Measurements from ENCODE around the gene EMC8.
A peak's percentile ranks its signal among the peaks of the same experiment; 100 is the strongest.

Gene EMC8

DNA sequence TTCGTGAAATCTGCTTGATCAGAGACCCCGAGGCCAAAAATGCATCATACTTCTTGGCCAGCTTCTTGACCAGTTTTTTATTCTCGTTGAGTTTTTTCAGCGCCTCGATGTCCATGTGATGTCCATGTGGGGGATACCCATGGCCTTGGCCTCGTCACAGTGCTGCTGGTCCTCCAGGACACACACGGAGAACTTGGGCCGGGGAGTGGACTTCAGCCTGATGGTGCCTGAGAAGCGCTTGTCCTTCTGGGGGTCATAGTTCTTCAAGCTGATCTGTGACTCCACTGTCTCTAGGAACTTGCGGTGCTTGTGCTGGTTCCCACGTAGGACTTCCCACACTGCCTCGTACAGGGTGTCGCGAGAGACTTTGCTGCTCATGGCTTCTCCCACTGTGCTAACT is 16.8 kb upstream of the EMC8 start:
- no CpG with 5 or more reads among the region's 14 CpGs for WGBS (ENCODE audit: extremely low coverage, insufficient coverage, low lambda C conversion rate)
- Histone ChIP-seq H3K27ac (ENCODE audit: low read depth, low read length) (no peak overlapping the region), H3K27me3 (ENCODE audit: insufficient read depth, low read length, poor library complexity) (no peaks in the 10 kb centered on the region)

GRCh38 chr16:85812811-85813700 is 13.7 kb upstream of the EMC8 start:
- H3K9ac ChIP-seq (ENCODE audit: low read length), result no peak overlapping the region
- no peak overlapping the region for H3K56ac ChIP-seq (ENCODE audit: low read length)
- no peaks in the 10 kb centered on the region for H3K27me3 ChIP-seq (ENCODE audit: insufficient read depth, low read length, poor library complexity)
- no peak overlapping the region for H3K4me3 ChIP-seq (ENCODE audit: low read length)
- no peak overlapping the region for H2BK15ac ChIP-seq (replicated peaks; ENCODE audit: low read depth)
- H3K4me1 ChIP-seq (ENCODE audit: control insufficient read depth, low read depth, low read length), result no peaks in the 10 kb centered on the region
- WGBS (ENCODE audit: extremely low coverage, insufficient coverage, low lambda C conversion rate), result no CpG with 5 or more reads among the region's 20 CpGs
- H3K36me3 ChIP-seq (ENCODE audit: control insufficient read depth, insufficient read depth, low read length), result no peaks in the 10 kb centered on the region
- H2AK5ac ChIP-seq (ENCODE audit: low read length), result no peak overlapping the region
- no peak overlapping the region for H3K27ac ChIP-seq (ENCODE audit: low read depth, low read length)
- no peak overlapping the region for H3K4ac ChIP-seq (ENCODE audit: low read depth, low read length)
- no peaks in the 10 kb centered on the region for H3K79me1 ChIP-seq (ENCODE audit: low read length)
- no peak overlapping the region for H3K18ac ChIP-seq (ENCODE audit: low read length)
- no peak overlapping the region for H4K5ac ChIP-seq (ENCODE audit: low read length)
- no peak overlapping the region for H3K23ac ChIP-seq (ENCODE audit: low read length)
- H3K79me2 ChIP-seq (ENCODE audit: control insufficient read depth, insufficient read depth, low read length), result no peaks in the 10 kb centered on the region
- H2BK5ac ChIP-seq (ENCODE audit: low read length), result no peak overlapping the region
- no peak overlapping the region for H4K8ac ChIP-seq (ENCODE audit: low read depth, low read length)
- no peak overlapping the region for H2BK120ac ChIP-seq (ENCODE audit: low read depth, low read length)
- DNase-seq, result no peak
- no peak overlapping the region for H3K4me2 ChIP-seq (ENCODE audit: low read length)

More for the DNA sequence above, 16.8 kb upstream of the EMC8 start:
- Histone ChIP-seq H3K79me2 (ENCODE audit: control insufficient read depth, insufficient read depth, low read length) (no peaks in the 10 kb centered on the region), H3K18ac (ENCODE audit: low read length) (no peak overlapping the region), H2BK120ac (ENCODE audit: low read depth, low read length) (no peak overlapping the region), H3K79me1 (ENCODE audit: low read length) (no peaks in the 10 kb centered on the region), H3K4me3 (ENCODE audit: low read length) (no peak overlapping the region), H3K56ac (ENCODE audit: low read length) (no peak overlapping the region), H2AK5ac (ENCODE audit: low read length) (no peak overlapping the region), H3K9ac (ENCODE audit: low read length) (no peak overlapping the region), H3K36me3 (ENCODE audit: control insufficient read depth, insufficient read depth, low read length) (no peaks in the 10 kb centered on the region), H3K4me1 (ENCODE audit: control insufficient read depth, low read depth, low read length) (no peaks in the 10 kb centered on the region), H2BK15ac (replicated peaks; ENCODE audit: low read depth) (no peak overlapping the region), H2BK5ac (ENCODE audit: low read length) (no peak overlapping the region), H3K23ac (ENCODE audit: low read length) (no peak overlapping the region), H4K8ac (ENCODE audit: low read depth, low read length) (no peak overlapping the region), H3K4me2 (ENCODE audit: low read length) (no peak overlapping the region), H3K4ac (ENCODE audit: low read depth, low read length) (no peak overlapping the region), H4K5ac (ENCODE audit: low read length) (no peak overlapping the region)
- no peak for DNase-seq

- H3K79me2 ChIP-seq (ENCODE audit: control insufficient read depth, insufficient read depth, low read length), result no peaks in the 10 kb centered on the region
- H4K5ac ChIP-seq (ENCODE audit: low read length), result no peak overlapping the region
- H3K4ac ChIP-seq (ENCODE audit: low read depth, low read length), result no peak overlapping the region
- H2BK5ac ChIP-seq (ENCODE audit: low read length), result no peak overlapping the region
- H2AK5ac ChIP-seq (ENCODE audit: low read length), result no peak overlapping the region
- no peaks in the 10 kb centered on the region for H3K4me1 ChIP-seq (ENCODE audit: control insufficient read depth, low read depth, low read length)
- H3K9ac ChIP-seq (ENCODE audit: low read length), result no peak overlapping the region
- H3K27me3 ChIP-seq (ENCODE audit: insufficient read depth, low read length, poor library complexity), result no peaks in the 10 kb centered on the region
- WGBS (ENCODE audit: extremely low coverage, insufficient coverage, low lambda C conversion rate), result no CpG with 5 or more reads among the region's 37 CpGs
- H3K4me2 ChIP-seq (ENCODE audit: low read length), result peak overlapping the region; percentile 13
- H3K4me3 ChIP-seq (ENCODE audit: low read length), result no peak overlapping the region
- no peak overlapping the region for H2BK15ac ChIP-seq (replicated peaks; ENCODE audit: low read depth)
- no peaks in the 10 kb centered on the region for H3K79me1 ChIP-seq (ENCODE audit: low read length)
- no peak overlapping the region for H3K23ac ChIP-seq (ENCODE audit: low read length)
- H2BK120ac ChIP-seq (ENCODE audit: low read depth, low read length), result no peak overlapping the region
- no peak overlapping the region for H3K18ac ChIP-seq (ENCODE audit: low read length)
- no peak overlapping the region for H3K27ac ChIP-seq (ENCODE audit: low read depth, low read length)
- DNase-seq, result no peak
- H4K8ac ChIP-seq (ENCODE audit: low read depth, low read length), result no peak overlapping the region
- no peaks in the 10 kb centered on the region for H3K36me3 ChIP-seq (ENCODE audit: control insufficient read depth, insufficient read depth, low read length)
- peak overlapping the region; percentile 3 for H3K56ac ChIP-seq (ENCODE audit: low read length)
Observed at GRCh38 chr16:85812031-85812807, 12.9 kb upstream of the EMC8 start.

GRCh38 chr16:85810742-85811115 is 11.4 kb upstream of the EMC8 start:
- Histone ChIP-seq H3K9ac (ENCODE audit: low read length) (no peak overlapping the region), H4K5ac (ENCODE audit: low read length) (no peak overlapping the region), H3K27ac (ENCODE audit: low read depth, low read length) (no peak overlapping the region), H2BK120ac (ENCODE audit: low read depth, low read length) (no peak overlapping the region), H3K18ac (ENCODE audit: low read length) (no peak overlapping the region), H3K27me3 (ENCODE audit: insufficient read depth, low read length, poor library complexity) (no peaks in the 10 kb centered on the region), H3K56ac (ENCODE audit: low read length) (no peak overlapping the region), H3K4me3 (ENCODE audit: low read length) (no peak overlapping the region), H4K8ac (ENCODE audit: low read depth, low read length) (no peak overlapping the region), H3K23ac (ENCODE audit: low read length) (no peak overlapping the region), H2BK5ac (ENCODE audit: low read length) (no peak overlapping the region), H3K4me1 (ENCODE audit: control insufficient read depth, low read depth, low read length) (no peaks in the 10 kb centered on the region), H3K79me2 (ENCODE audit: control insufficient read depth, insufficient read depth, low read length) (no peaks in the 10 kb centered on the region), H3K79me1 (ENCODE audit: low read length) (no peaks in the 10 kb centered on the region), H3K4me2 (ENCODE audit: low read length) (no peak overlapping the region), H3K4ac (ENCODE audit: low read depth, low read length) (no peak overlapping the region), H2AK5ac (ENCODE audit: low read length) (no peak overlapping the region), H3K36me3 (ENCODE audit: control insufficient read depth, insufficient read depth, low read length) (peaks cover 3% of the 10 kb centered on the region), H2BK15ac (replicated peaks; ENCODE audit: low read depth) (no peak overlapping the region)
- WGBS (ENCODE audit: extremely low coverage, insufficient coverage, low lambda C conversion rate), result no CpG with 5 or more reads among the region's 7 CpGs
- no peak for DNase-seq

DNA sequence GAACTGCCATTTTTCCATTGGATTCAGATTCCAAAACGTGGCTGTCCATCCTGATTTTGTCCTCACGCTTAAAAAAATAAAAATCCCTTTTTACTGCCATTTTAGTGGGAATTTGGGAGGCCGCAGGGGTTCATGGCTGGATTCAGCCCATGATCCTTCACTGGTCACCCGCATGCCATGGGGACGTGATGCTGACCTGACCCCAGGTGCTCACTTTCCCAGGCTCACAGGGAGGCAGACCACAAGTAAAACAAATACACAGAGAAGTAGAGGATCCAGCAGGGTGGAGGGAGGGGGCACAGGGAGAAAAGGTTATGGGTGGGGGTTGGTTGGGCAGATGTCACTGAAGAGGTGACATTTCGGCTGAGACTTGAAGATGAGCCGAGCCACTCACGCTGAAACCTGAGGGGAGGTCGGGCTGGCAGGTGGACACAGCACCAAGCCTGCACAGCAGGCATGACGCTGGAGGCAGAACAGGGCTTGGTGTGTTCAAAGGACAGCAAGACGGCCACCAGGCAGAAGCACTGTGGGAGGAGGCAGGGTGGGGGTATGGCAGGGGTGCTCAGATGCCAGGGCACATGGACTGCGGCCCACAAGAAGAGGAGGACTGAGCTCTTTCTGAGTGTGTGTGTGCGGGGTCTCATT is 10.9 kb upstream of the EMC8 start:
- H3K4me1 ChIP-seq (ENCODE audit: control insufficient read depth, low read depth, low read length), result no peaks in the 10 kb centered on the region
- no peak overlapping the region for H3K9ac ChIP-seq (ENCODE audit: low read length)
- no peak overlapping the region for H3K18ac ChIP-seq (ENCODE audit: low read length)
- H3K79me2 ChIP-seq (ENCODE audit: control insufficient read depth, insufficient read depth, low read length), result no peaks in the 10 kb centered on the region
- no peaks in the 10 kb centered on the region for H3K27me3 ChIP-seq (ENCODE audit: insufficient read depth, low read length, poor library complexity)
- H3K4me2 ChIP-seq (ENCODE audit: low read length), result no peak overlapping the region
- no peak overlapping the region for H2BK5ac ChIP-seq (ENCODE audit: low read length)
- H2BK15ac ChIP-seq (replicated peaks; ENCODE audit: low read depth), result no peak overlapping the region
- no peak overlapping the region for H3K4me3 ChIP-seq (ENCODE audit: low read length)
- no peak overlapping the region for H3K27ac ChIP-seq (ENCODE audit: low read depth, low read length)
- H2BK120ac ChIP-seq (ENCODE audit: low read depth, low read length), result no peak overlapping the region
- H3K56ac ChIP-seq (ENCODE audit: low read length), result no peak overlapping the region
- H3K36me3 ChIP-seq (ENCODE audit: control insufficient read depth, insufficient read depth, low read length), result peaks cover 6% of the 10 kb centered on the region
- peaks cover 2% of the 10 kb centered on the region for H3K79me1 ChIP-seq (ENCODE audit: low read length)
- H3K23ac ChIP-seq (ENCODE audit: low read length), result no peak overlapping the region
- no peak overlapping the region for H4K8ac ChIP-seq (ENCODE audit: low read depth, low read length)
- H4K5ac ChIP-seq (ENCODE audit: low read length), result no peak overlapping the region
- WGBS (ENCODE audit: extremely low coverage, insufficient coverage, low lambda C conversion rate), result no CpG with 5 or more reads among the region's 13 CpGs
- H3K4ac ChIP-seq (ENCODE audit: low read depth, low read length), result no peak overlapping the region
- H2AK5ac ChIP-seq (ENCODE audit: low read length), result no peak overlapping the region
- no peak for DNase-seq

Measured in mesendoderm (in vitro differentiated cells).